T-helper 1 cell treated with Interleukin-12 subunit alpha and Interleukin-12 subunit beta and Interleukin-4 antibody, amounts not matched to agents 30 μg/mL and 1 μg/mL, for 36 hours (primary cell): ENCODE data around the gene HNRNPLL.
"Not testable (repeated sequence)": the region's sequence is repeated elsewhere in the genome, so short reads cannot be mapped to it uniquely, and the experiment has no call there.

Experiments used
- H3K27ac Mint-ChIP-seq: one replicate; pipeline ENCODE4 v1.8.0; 2021; ENCODE audit warnings: mild to moderate bottlenecking, mixed read lengths
- H3K27me3 Mint-ChIP-seq: one replicate; pipeline ENCODE4 v1.8.0; 2021; ENCODE audit warnings: low read depth, mixed read lengths
- H3K36me3 Mint-ChIP-seq: one replicate; pipeline ENCODE4 v1.8.0; 2021; ENCODE audit warnings: low read depth, mixed read lengths
- H3K4me1 Mint-ChIP-seq: one replicate; pipeline ENCODE4 v1.8.0; 2021; ENCODE audit warnings: low read depth, mixed read lengths
- H3K4me3 Mint-ChIP-seq: one replicate; pipeline ENCODE4 v1.8.0; 2021; ENCODE audit warnings: mild to moderate bottlenecking, moderate library complexity, mixed read lengths
- H3K9me3 Mint-ChIP-seq: one replicate; pipeline ENCODE4 v1.8.0; 2021; ENCODE audit warnings: mixed read lengths

HNRNPLL gene

DNA sequence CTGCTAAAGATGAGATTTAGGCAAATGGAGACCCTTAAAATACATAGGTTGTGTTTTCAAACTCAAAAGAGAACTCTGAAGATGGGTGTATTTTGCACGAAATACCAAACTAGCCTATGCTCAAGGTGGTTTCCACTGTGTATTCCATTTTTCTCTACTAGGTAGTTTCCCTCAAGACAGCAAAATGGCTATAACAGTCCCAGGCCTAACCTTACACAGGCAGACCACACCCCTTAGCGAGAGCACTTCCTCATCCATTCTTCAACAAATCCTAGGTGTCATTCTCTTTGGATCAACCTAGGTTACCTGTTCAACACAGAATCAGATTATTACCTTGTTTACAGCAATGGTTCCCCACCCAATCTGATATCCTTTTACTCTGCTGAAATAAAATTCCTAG, 42.6 kb downstream of the HNRNPLL start:
- H3K27me3 Mint-ChIP-seq = no peaks in the 10 kb centered on the region
- H3K36me3 Mint-ChIP-seq = peaks cover 32% of the 10 kb centered on the region
- H3K4me3 Mint-ChIP-seq = no peak overlapping the region
- H3K4me1 Mint-ChIP-seq = no peaks in the 10 kb centered on the region
- H3K27ac Mint-ChIP-seq = no peak overlapping the region
- H3K9me3 Mint-ChIP-seq = no peaks in the 10 kb centered on the region

DNA sequence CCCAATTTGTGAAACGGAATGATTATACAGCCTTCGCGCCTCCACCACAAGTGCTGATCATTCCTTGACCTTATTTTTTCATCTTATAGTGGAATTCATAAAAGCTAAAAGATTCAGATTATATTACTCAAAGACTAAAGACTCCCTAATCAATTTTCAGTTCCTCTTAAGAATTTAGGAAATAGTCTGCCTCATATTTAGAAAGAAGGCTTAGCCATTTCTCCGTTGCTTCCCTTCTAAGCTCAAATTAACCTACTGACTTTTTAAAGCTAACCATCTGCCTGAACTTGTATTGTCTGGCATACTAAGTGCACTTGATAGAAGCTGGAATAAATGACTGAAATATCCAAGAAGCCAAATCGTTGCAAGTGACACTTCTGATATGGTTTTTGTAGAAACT, 44.7 kb downstream of the HNRNPLL start:
- no peaks in the 10 kb centered on the region for H3K9me3 Mint-ChIP-seq
- H3K36me3 Mint-ChIP-seq = peaks cover 32% of the 10 kb centered on the region
- H3K4me3 Mint-ChIP-seq = no peak overlapping the region
- no peaks in the 10 kb centered on the region for H3K27me3 Mint-ChIP-seq
- H3K4me1 Mint-ChIP-seq = no peaks in the 10 kb centered on the region
- no peak overlapping the region for H3K27ac Mint-ChIP-seq

DNA sequence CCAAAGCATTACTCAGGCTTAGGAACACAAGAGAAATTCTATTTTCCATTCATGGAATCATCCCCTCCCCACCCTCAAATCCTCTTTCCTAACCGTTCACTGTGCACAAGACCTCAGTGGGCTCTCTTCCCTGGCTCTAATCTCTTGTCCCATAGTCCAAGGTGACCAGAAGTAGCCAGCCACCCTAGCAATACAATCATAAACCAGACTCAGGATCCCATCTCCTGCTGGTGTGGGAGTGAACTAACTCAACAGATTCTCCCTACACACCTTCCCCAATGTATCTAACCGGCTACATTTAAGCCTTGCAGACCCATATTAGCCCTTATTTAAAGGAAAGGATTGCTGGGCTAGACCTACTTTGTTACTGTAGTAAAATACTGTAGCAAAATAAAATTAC, 45.5 kb downstream of the HNRNPLL start:
- H3K9me3 Mint-ChIP-seq = no peaks in the 10 kb centered on the region
- peaks cover 34% of the 10 kb centered on the region for H3K36me3 Mint-ChIP-seq
- H3K4me1 Mint-ChIP-seq = peaks cover 3% of the 10 kb centered on the region
- no peak overlapping the region for H3K27ac Mint-ChIP-seq
- no peak overlapping the region for H3K4me3 Mint-ChIP-seq
- H3K27me3 Mint-ChIP-seq = no peaks in the 10 kb centered on the region

DNA sequence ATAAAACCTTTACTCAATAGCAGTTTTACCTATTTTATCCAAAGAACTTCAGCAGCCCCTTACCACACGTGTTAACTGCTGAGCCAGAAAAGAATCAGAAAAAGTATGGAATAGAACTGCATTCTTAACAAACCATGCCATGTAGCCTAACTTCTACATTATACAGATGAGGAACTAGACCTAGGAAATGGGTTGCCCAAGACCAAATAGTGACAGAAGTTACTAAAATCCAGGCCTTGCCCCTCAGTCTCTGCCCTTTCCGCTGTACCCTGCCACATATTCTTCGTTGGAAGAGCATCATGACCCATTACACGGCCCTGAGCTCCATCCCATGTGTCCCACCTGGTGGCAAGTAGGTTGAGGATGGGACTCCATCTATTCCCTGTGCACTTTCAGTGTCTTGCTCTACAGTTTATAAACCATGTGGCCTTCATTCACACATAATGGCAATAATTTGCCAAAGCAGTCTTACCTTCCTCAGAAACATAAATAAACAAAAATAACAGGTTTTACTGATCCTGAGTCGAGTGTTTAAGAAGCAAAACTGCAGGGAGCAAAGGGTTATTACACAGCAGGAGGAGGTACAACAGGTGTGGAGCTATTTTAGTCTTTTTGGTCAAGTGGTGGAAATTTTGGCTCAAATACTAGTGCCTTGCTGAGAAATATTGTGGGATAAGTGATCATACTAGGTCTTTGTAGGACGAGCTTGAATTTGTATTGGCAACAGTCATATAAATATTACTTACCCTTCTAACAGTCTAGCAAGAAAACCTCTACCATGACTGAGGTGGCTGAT, 46.5 kb downstream of the HNRNPLL start:
- Mint-ChIP-seq H3K36me3 (peaks cover 24% of the 10 kb centered on the region), H3K4me3 (no peak overlapping the region), H3K4me1 (peaks cover 6% of the 10 kb centered on the region), H3K9me3 (no peaks in the 10 kb centered on the region), H3K27ac (no peak overlapping the region), H3K27me3 (no peaks in the 10 kb centered on the region)

DNA sequence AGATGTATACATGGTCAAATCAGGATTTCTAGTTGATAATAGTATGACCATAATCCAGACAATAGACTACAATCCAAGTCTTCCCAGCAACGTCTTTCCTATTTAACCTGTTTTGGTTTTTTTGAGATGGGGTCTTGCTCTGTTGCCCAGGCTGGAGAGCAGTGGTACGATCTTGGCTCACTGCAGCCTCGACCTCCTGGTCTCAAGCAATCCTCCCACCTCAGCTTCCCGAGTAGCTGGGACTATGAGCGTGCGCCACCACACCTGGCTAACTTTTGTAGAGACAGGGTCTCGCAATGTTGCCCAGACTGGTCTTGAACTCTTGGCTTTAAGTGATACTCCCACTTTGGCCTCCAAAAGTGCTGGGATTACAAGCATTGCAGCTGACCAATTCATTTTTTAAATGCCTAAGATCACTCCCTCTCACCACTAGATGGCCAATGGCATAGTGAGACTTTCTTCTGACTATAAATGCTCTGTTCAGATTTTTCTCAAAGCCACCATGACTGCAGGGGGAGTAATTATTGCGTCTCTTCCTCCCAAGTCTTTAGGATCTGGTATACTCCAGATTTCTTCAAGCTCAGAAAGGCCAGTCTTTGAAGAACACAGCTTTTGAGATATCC, 47.6 kb downstream of the HNRNPLL start:
- peaks cover 18% of the 10 kb centered on the region for H3K36me3 Mint-ChIP-seq
- no peaks in the 10 kb centered on the region for H3K27me3 Mint-ChIP-seq
- H3K4me1 Mint-ChIP-seq = peaks cover 6% of the 10 kb centered on the region
- no peaks in the 10 kb centered on the region for H3K9me3 Mint-ChIP-seq
- H3K4me3 Mint-ChIP-seq = no peak overlapping the region
- no peak overlapping the region for H3K27ac Mint-ChIP-seq

DNA sequence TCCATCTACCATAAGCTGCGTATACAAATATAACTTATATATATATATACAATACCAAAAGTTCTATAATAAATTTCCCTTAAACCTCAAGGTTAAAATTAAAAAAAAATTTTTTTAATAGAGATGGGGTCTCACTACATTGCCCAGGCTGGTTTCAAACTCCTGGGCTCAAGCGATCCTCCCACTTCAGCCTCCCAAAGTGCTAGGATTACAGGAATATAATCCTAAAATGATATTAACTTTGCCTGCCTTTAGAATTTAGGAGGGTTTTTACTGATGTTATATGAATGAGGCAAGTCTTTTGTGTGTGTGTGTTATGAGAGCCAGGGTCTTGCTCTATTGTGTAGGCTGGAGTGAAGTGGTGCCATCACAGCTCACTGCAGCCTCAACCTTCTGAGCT, 49.2 kb downstream of the HNRNPLL start:
- Mint-ChIP-seq H3K9me3 (no peaks in the 10 kb centered on the region), H3K4me3 (no peak overlapping the region), H3K27ac (no peak overlapping the region), H3K4me1 (peaks cover 6% of the 10 kb centered on the region), H3K27me3 (no peaks in the 10 kb centered on the region), H3K36me3 (peaks cover 19% of the 10 kb centered on the region)

DNA sequence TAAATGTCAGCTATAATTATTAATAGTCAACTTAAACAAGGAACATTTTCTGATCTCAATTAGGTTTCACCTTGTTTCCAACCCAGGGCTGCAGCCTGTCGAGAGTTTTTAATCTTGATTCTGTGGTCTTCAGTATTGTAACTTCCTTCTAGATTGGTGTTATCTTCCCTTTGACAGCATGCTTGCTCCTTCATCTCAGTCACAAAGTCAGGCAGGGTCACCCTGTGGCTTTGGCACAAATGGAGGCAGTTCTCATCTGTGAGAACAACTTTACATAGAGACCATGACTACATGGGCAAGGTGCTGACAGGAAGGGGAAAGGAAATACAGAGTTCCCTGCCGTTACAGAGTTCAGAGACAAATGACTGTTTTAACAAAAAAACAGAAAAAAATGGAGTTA, 50.5 kb downstream of the HNRNPLL start:
- Mint-ChIP-seq H3K4me3 (no peak overlapping the region), H3K9me3 (no peaks in the 10 kb centered on the region), H3K27ac (no peak overlapping the region), H3K4me1 (peaks cover 6% of the 10 kb centered on the region), H3K27me3 (no peaks in the 10 kb centered on the region), H3K36me3 (peaks cover 14% of the 10 kb centered on the region)

DNA sequence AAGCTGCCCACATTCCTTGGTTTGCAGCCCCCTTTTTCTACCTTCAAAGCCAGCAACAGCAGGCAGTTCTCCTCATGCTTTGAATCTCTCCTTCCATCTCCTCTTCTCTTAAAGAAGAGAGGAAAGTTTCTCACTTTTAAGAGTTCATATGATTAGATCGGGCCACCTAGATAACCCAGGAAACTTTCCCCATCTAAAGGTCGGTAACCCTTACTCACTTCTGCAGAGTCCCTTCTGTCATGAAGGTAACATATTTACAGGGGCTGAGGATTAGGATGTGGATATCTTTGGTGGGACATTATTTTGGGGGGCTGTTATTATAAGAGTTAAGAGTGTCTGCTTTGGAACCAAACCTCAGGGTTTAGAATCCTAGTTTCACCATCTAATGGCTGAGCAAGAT, 51.0 kb downstream of the HNRNPLL start:
- H3K27ac Mint-ChIP-seq = no peak overlapping the region
- no peak overlapping the region for H3K4me3 Mint-ChIP-seq
- H3K36me3 Mint-ChIP-seq = peaks cover 13% of the 10 kb centered on the region
- peaks cover 6% of the 10 kb centered on the region for H3K4me1 Mint-ChIP-seq
- H3K9me3 Mint-ChIP-seq = no peaks in the 10 kb centered on the region
- no peaks in the 10 kb centered on the region for H3K27me3 Mint-ChIP-seq

DNA sequence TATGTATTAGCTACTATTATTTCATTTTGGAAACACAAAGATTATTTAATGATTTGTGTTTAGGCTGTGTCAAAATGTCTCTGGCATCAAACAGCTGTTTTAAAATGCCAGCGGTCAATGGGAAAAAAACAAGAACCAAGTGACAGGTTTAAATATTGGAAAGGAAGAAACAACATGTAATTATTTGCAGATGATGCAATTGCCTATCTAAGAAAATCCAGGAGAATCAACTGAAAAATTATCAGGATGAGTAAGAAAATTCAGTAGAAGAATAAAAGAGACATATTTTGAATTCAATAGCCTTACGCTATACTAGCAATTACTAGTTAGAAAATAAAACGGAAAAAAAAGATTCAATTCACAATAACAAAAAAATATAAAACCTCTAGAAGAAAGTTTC, 51.6 kb downstream of the HNRNPLL start:
- Mint-ChIP-seq H3K4me1 (peaks cover 6% of the 10 kb centered on the region), H3K36me3 (peaks cover 13% of the 10 kb centered on the region), H3K9me3 (no peaks in the 10 kb centered on the region), H3K27me3 (no peaks in the 10 kb centered on the region), H3K4me3 (no peak overlapping the region), H3K27ac (no peak overlapping the region)

DNA sequence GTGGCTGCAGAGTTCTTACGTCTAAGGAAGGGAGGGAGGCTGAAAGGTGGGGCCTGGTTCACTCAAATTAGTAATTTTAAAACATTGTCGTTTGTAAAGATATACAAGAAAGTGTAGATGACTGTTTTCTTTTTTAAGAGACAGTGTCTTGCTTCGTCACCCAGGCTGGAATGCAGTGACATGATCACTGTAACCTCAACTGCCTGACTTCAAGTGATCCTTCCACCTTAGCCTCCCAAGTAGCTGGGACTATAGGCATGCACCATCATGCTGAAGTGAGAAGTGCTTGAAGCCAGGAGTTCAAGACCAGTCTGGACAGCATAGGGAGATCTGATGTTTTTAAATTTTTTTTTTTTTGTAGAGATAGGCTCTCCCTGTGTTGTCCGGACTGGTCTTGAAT, 52.9 kb downstream of the HNRNPLL start:
- H3K27ac Mint-ChIP-seq = no peak overlapping the region
- H3K36me3 Mint-ChIP-seq = peaks cover 8% of the 10 kb centered on the region
- no peaks in the 10 kb centered on the region for H3K9me3 Mint-ChIP-seq
- no peaks in the 10 kb centered on the region for H3K27me3 Mint-ChIP-seq
- no peak overlapping the region for H3K4me3 Mint-ChIP-seq
- peaks cover 6% of the 10 kb centered on the region for H3K4me1 Mint-ChIP-seq

DNA sequence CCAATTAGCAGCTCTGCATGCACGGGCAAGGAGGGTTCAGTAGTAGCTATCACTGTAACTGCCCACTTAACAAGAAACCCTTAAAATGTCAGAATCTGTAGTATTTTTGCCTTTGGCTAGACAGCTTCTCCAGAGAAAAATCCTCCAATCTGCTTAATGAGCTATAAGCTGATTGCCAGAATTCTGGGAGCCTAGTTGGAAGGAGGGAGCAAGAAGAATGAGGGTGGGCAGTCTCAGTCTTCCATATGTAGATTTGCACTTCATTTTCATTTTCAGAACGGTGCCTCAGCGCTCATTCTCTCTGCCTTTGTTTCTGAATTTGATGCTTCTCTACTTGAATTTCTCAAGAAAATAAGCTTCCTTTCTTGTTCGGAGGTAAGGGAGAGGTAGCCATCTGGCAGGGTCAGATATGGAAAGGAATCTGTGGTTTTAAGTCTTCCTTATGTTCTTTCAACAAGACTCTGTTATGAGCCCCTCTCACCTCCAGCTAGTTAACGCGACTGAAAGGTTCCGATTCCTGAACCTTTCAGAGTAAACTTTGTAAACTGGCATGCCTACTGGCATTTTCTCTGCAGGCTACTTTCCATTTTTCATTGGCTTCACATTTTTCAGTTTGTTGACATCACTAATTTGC, 53.5 kb downstream of the HNRNPLL start:
- Mint-ChIP-seq H3K4me1 (peaks cover 7% of the 10 kb centered on the region), H3K27ac (no peak overlapping the region), H3K36me3 (peaks cover 6% of the 10 kb centered on the region), H3K27me3 (no peaks in the 10 kb centered on the region), H3K4me3 (no peak overlapping the region), H3K9me3 (no peaks in the 10 kb centered on the region)

DNA sequence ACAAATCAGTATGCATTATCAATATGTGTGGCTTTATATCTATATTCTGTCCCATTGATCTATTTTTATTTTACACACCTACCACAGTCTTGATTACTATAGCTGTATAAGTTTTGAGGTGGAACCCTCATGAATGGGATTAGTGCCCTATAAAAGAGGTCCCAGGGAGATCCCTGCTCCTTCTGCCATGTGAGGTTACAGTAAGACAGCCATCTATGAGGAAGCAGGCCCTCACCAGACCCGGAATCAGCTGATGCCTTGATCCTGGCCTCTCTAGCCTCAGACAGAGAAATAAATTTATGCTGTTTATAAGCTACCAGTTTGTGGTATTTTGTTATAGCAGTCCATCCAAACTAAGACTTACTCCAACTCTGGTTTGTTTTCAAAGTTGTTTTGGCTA, 54.9 kb downstream of the HNRNPLL start:
- Mint-ChIP-seq H3K27ac (no peak overlapping the region), H3K27me3 (no peaks in the 10 kb centered on the region), H3K9me3 (no peaks in the 10 kb centered on the region)

DNA sequence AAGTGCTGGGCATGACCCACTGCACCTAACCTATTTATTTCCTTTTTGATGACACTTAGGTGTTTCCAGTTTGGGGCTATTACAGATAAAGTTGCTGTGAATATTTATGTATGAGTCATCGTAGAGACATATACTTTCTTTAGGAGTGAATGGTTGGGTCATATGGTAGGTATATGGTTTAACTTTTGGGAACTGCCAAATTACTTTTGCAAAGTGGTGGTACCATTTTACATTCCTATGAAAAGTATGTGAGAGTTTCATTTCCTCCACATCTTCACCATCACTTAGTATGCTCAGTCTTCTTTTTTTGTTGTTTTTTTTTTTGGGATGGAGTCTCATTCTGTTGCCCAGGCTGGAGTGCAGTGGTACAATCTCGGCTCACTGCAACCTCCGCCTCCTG, 56.1 kb downstream of the HNRNPLL start:
- Mint-ChIP-seq H3K4me3 (no peak overlapping the region), H3K27me3 (no peaks in the 10 kb centered on the region), H3K36me3 (peaks cover 3% of the 10 kb centered on the region), H3K4me1 (peaks cover 15% of the 10 kb centered on the region), H3K27ac (no peak overlapping the region), H3K9me3 (no peaks in the 10 kb centered on the region)

More for the DNA sequence above, 54.9 kb downstream of the HNRNPLL start:
- H3K36me3 Mint-ChIP-seq = peaks cover 6% of the 10 kb centered on the region
- H3K4me3 Mint-ChIP-seq = no peak overlapping the region
- peaks cover 14% of the 10 kb centered on the region for H3K4me1 Mint-ChIP-seq

DNA sequence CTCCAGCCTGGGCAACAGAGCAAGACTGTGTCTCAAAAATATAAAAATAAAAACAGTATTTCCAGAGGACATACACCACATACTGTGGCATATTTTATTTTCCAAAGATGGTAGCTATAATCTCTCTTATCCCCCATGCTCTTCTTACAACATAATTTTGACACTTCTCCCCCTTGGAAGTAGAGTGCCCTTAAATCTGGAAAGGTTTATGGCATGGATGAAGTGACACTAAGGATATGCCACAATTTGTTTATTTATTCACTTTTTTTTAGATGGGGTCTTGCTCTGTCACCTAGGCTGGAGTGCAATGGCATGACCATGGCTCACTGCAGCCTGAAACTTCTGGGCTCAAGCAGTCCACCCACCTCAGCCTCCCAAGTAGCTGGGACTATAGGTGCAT, 56.7 kb downstream of the HNRNPLL start:
- peaks cover 3% of the 10 kb centered on the region for H3K36me3 Mint-ChIP-seq
- H3K9me3 Mint-ChIP-seq = no peaks in the 10 kb centered on the region
- H3K27ac Mint-ChIP-seq = no peak overlapping the region
- H3K27me3 Mint-ChIP-seq = peaks cover 4% of the 10 kb centered on the region
- peaks cover 15% of the 10 kb centered on the region for H3K4me1 Mint-ChIP-seq
- H3K4me3 Mint-ChIP-seq = no peak overlapping the region

DNA sequence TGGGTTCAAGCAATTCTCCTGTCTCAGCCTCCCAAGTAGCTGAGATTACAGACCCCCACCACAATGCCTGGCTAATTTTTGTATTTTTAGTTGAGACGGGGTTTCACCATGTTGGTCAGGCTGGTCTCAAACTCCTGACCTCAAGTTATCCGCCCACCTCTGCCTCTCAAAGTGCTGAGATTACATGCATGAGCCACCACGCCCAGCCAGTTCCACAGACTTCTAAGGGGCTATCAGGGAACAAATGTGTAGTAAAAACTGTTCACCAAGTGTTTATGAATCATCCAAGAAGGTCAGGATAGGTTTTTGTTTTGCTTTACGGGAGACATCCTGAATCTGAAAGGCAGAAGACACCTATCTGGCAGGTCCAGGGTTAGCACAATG, 60.5 kb downstream of the HNRNPLL start:
- Mint-ChIP-seq H3K27me3 (peaks cover 29% of the 10 kb centered on the region), H3K4me1 (peaks cover 15% of the 10 kb centered on the region)
- not testable (repeated sequence) for H3K9me3 Mint-ChIP-seq, H3K27ac Mint-ChIP-seq, H3K36me3 Mint-ChIP-seq, H3K4me3 Mint-ChIP-seq
